Measurements from ENCODE around the gene SPSB3.
"Not testable (repeated sequence)": the region's sequence is repeated elsewhere in the genome, so short reads cannot be mapped to it uniquely, and the experiment has no call there.

Gene SPSB3

DNA sequence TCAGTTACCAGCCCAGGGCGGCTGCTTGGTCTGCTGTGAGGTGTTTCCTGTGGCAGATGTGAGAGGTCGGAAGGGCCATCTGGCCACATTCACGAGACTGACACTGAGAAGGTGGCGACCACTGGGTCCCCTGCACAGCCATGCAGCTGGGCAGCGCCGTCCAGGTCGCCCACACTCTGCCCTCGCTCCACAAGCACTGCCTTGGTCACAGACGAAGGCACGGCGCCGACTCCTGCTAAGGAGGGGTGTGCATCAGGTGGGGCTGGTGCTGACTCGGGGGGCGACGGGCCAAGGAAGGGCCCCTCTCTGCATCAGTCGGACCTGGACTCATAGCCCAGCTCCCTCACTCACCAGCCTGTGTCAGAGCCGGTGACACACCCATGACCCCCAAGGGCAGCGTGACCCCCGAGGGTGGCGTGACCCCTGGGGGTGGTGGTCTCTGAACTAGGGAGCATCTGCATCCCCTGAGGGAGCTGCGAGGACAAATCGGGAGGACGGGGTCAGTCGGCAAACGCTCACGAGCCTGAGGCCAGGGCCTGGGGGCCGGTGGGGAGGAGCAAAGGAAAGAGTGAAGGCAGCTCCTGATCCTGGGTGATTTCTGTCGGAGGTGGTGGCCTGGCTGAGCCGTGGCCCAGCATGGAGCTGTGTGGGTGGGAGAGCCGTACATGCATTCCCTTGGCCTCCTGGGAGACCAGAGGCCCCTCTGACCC is 41.4 kb downstream of the SPSB3 start:
- H3K4me3 ChIP-seq (replicated peaks; ENCODE audit: low read depth, low read length): no peak overlapping the region
- TF ChIP-seq CTCF (IDR thresholded peaks at IDR 0.05; ENCODE audit: low read depth, low read length, missing control alignments): no peak
- DNase-seq (ENCODE audit: extremely low read depth, low read depth): no peak

DNA sequence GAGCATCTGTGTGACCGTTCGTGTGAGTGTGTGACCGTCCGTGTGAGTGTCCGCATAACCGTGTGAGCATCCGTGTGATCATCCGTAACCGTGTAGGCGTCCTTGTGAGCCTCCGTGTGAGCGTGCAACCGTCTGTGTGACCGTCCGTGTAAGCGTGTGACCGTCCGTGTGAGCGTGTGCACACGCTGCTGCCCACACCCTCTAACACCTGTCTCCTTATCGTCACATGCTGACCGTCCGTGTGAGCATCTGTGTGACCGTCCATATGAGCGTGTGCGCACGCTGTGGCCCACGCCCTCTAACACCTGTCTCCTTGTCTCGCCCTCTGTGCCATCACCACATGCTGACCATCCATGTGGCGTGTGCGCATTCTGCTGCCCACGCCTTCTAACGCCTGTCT is 42.1 kb downstream of the SPSB3 start:
- no peak for DNase-seq (ENCODE audit: extremely low read depth, low read depth)
- TF ChIP-seq CTCF (IDR thresholded peaks at IDR 0.05; ENCODE audit: low read depth, low read length, missing control alignments): no peak

GRCh38 chr16:1734816-1735215 is 47.6 kb downstream of the SPSB3 start:
- H3K4me3 ChIP-seq (replicated peaks; ENCODE audit: low read depth, low read length): no peak overlapping the region
- TF ChIP-seq CTCF (IDR thresholded peaks at IDR 0.05; ENCODE audit: low read depth, low read length, missing control alignments): no peak
- DNase-seq (ENCODE audit: extremely low read depth, low read depth): no peak

More for the DNA sequence above, 42.1 kb downstream of the SPSB3 start:
- H3K4me3 ChIP-seq (replicated peaks; ENCODE audit: low read depth, low read length): no peak overlapping the region

DNA sequence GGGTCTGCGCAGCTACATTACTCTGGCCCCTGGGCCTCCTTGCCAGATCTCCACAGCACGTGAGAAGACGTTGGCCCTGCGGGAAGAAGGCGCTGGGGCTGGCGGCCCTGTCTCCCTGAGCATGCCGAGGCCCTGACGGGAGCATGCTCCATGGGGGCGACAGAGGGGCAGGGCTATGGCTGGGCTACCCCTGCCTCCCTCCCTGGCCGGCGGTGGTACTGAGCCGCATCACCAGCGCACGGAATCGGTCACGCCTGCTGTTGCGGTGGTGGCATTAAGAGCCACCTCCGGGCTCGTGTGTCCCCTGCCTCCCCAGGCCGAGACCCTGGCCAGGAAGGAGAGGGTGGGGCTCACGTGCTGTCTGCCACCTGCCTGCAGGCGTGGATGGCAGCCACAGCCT is 48.2 kb downstream of the SPSB3 start:
- no peak for TF ChIP-seq CTCF (IDR thresholded peaks at IDR 0.05; ENCODE audit: low read depth, low read length, missing control alignments)
- no peak for DNase-seq (ENCODE audit: extremely low read depth, low read depth)
- H3K4me3 ChIP-seq (replicated peaks; ENCODE audit: low read depth, low read length): no peak overlapping the region

DNA sequence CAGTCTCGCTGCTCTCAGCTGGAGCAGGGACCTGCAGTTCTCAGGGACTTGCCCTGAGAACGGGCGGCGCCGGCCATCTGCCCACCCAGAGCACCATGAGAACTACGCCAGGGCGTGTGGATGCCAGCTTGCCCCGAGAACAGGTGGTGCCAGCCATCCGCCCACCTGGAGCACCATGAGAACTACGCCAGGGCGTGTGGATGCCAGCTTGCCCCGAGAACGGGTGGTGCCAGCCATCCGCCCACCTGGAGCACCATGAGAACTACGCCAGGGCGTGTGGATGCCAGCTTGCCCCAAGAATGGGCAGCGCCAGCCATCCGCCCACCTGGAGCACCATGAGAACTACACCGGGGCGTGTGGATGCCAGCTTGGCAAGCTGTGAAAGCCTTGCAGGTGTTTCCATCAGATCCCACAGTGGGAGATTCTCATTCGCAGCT is 49.8 kb downstream of the SPSB3 start:
- H3K4me3 ChIP-seq (replicated peaks; ENCODE audit: low read depth, low read length); DNase-seq (ENCODE audit: extremely low read depth, low read depth): not testable (repeated sequence)

- H3K4me3 ChIP-seq (replicated peaks; ENCODE audit: low read depth, low read length): no peak overlapping the region
- DNase-seq (ENCODE audit: extremely low read depth, low read depth): no peak
- no peak for TF ChIP-seq CTCF (IDR thresholded peaks at IDR 0.05; ENCODE audit: low read depth, low read length, missing control alignments)
Observed at GRCh38 chr16:1732071-1732470, 50.3 kb downstream of the SPSB3 start.

- H3K4me3 ChIP-seq (replicated peaks; ENCODE audit: low read depth, low read length): no peak overlapping the region
- no peak for DNase-seq (ENCODE audit: extremely low read depth, low read depth)
- no peak for TF ChIP-seq CTCF (IDR thresholded peaks at IDR 0.05; ENCODE audit: low read depth, low read length, missing control alignments)
Observed at GRCh38 chr16:1731603-1732002, 50.8 kb downstream of the SPSB3 start.
